Caki2 (cell line): ENCODE data around the gene EPHA2. TPM values are rescaled to one million over a fixed set of nuclear protein-coding genes. Genes with fewer than 3 reads are reported as not detected.
"Not testable (repeated sequence)": the region's sequence is repeated elsewhere in the genome, so short reads cannot be mapped to it uniquely, and the experiment has no call there.

ENCODE experiments used
- DNase-seq: peaks from one replicate; pipeline ENCODE4 v3.0.0-alpha.2; 2015; ENCODE audit warnings: low read depth
- in situ Hi-C: cut with HindIII; loops from 2 replicates; pipeline ENCODE4 v1.10.0; 2016; ENCODE audit warnings: low sequenced_read_pairs, low pct_unique_long_range_greater_than_20kb, mixed read lengths
- total RNA-seq: library from RNA; depleted of rRNA; stranded (reverse); fragments of >200 nt; shearing (Covaris generic); gene quantifications from 2 replicates; pipeline ENCODE4 v1.2.3, GENCODE V29; 2014; ENCODE audit warnings: low replicate concordance

The EPHA2 gene
- total RNA-seq, 1 experiment from 2014 or later, result 64.0 TPM

- DNase-seq, result no peak
- in situ Hi-C loops, result no loop called here
Measured at GRCh38 chr1:16116002-16116401, 39.9 kb downstream of the EPHA2 start.

DNA sequence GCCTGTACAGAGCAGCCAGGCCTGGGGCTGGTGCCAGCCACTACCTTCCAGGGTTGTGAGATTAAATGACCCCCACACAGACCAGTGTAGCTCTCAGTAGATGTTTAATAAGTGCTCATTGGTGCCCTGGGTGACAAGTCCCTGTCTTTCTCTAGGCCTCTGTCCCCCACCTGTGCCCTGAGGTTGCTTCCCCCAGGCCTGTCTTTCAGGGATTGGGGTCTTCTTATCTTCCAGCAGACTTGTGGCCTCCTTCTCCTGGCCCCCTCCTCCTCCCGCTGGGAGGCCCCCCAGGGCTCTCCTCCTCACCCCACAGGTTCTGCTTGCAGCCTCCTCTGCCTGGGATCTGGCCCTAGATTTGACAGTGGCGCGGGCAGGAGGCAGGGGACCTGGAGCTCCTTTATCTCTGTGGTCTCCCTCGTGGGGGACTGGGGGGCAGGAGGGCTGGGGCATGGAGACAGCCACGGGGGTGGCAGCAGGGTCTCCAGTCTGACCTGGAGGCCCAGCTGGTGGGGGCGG is 40.3 kb downstream of the EPHA2 start:
- DNase-seq, result no peak
- in situ Hi-C loops, result no loop called here

- no peak for DNase-seq
- in situ Hi-C loops, result no loop called here
Measured at GRCh38 chr1:16114527-16115467, 41.1 kb downstream of the EPHA2 start.

DNA sequence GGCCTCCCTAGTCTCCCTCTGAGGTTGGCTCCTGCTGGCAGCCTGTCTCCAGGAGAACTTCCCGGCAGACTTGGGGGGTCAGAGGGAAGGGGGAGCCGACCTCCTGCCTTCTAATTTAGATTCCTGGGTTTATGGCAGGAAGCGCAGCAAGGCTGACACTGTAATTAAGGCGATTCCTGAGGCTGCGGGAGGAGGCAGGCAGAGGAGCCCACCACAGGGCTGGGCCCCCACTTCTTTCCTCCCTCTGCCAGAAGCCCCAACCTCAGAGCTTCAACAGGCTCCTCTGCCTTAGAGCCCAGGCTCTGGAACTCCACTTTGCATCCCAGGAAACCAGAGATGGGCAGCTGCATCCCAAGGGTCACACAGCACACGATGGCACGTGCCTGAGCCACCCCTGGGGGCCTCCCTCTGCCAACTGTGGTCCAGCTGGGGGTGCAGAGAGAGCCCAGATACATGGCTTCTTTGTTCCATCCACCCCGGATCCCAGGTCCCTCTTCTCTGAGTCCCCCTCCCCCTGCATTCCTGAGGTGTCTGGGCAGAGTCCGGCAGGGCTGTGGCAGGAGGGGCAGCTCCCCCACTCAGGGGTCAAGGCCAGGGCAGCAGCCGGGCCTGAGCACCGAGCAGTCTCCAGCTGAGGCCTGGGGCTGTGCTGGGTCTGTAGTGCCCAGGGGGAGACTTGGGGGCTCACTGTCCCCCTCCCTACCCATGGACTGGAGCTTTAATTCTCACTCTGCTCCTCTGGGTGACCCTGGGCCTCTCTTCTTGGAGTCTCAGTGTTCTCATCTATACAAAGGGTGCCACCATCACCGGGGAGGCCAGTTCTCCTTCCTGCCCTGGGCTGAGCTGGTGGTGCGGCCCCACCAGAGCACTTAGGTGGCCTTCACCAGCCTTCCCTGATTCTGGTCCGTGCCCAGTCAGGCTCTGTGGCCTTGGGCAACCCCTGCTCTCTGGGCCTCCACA is 43.0 kb downstream of the EPHA2 start:
- DNase-seq, result no peak

GRCh38 chr1:16111771-16112595 is 43.9 kb downstream of the EPHA2 start:
- in situ Hi-C loops, result no loop called here

More for the DNA sequence above, 43.0 kb downstream of the EPHA2 start:
- in situ Hi-C loops, result no loop called here

DNA sequence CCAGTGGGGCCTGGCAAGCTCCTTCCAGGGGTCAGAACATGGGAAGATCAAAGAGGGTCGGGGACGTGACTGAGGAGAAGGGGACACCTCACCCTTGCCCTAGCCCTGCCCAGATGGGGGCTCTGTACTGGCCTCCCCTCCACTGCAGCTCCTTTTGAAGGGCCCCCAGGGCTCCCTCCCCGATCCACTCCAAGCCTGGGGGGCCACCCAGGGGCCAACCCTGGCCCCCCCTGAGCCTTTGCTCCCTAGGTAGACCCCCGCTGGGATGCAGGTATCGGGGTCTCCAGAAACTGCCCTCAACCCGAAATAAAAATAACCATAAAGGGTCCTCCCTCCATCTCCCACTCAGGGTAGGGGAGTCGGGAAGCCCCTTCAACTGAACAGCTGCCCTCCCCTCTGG is 45.0 kb downstream of the EPHA2 start:
- DNase-seq, result no peak
- in situ Hi-C loops, result no loop called here

More at GRCh38 chr1:16111771-16112595, 43.9 kb downstream of the EPHA2 start:
- peak; percentile 17 for DNase-seq

DNA sequence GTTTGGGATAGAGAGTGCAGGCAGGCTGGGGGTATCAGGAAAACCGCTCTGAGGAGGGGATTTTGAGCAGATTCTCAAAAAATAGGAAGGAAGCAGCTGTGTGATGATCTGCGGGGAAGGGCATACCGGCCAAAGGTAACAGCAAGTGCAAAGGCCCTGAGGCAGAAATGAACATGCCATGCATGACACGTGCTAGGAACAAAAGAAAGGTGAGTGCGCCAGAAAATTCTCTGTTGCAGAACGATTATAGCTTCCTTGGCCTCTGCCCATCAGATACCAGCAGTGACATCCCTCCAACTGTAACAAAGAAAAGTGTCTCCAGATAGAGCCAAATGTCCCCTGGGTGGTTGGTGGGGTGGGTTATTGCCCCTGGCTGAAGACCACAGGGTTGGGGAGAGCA is 45.4 kb downstream of the EPHA2 start:
- no peak for DNase-seq
- in situ Hi-C loops, result no loop called here

DNA sequence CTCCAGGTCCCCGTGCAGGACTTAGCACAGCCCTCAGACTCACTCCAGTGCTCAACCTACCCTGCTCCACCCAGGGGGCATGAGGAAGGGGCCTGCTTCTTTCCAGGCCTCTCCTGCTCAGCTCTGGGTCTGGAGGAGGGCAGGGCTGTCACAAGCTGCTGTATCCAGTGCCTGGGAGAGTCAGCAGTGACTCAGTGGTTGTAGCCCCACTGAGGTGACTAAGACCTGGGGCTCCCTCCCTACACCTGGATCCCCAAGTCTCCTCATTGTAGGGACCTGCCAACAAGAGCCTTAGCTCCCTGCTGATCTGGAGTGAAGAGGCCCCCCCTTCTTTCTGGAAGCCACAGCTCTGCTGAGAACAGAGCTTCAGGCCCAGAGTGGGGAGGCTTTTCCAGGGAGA is 46.3 kb downstream of the EPHA2 start:
- DNase-seq, result no peak
- in situ Hi-C loops, result no loop called here

GRCh38 chr1:16107039-16107438 is 48.8 kb downstream of the EPHA2 start:
- in situ Hi-C loops, DNase-seq: not testable (repeated sequence)

DNA sequence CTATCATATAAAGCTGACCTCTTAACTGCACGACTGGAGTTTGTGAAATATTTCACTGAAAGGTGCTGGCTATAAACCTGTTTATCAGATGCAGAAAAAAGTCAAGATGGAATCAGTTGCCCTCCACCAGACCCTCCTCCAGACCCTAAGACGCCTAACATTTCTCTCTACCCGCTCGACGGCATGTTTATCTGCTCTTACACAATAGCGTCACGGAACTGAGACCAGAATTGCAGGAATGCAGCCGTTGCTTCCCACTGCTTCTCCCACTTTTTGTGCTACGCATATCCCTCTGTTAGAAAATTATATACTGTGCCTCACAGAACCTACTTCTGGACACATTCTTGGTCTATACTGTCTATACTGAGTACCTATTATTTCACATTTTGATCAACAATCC is 54.2 kb downstream of the EPHA2 start:
- in situ Hi-C loops, result no loop called here
- no peak for DNase-seq

- DNase-seq, result no peak
- in situ Hi-C loops, result no loop called here
Measured at GRCh38 chr1:16099412-16099811, 56.5 kb downstream of the EPHA2 start.

DNA sequence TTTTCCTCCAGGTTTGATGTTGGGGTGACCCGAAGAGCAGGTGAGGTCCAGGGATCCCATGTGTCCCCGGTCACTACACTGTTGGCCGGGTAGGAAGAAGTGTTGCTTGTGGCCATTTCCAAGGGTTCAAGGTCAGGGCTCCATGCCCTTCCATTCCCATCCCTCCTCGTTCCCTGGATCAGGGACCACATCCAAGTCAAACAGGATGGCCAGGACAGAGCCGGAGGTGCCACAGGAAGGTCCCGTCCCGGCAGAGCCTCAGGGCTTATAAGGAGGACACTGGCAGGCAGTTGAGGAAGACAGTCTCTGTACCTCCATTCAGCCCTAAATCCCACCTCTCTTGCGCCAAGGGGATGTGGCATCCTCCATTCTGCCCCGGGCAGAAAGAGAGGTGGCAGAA is 60.4 kb downstream of the EPHA2 start:
- DNase-seq, result no peak
- in situ Hi-C loops, result no loop called here

DNA sequence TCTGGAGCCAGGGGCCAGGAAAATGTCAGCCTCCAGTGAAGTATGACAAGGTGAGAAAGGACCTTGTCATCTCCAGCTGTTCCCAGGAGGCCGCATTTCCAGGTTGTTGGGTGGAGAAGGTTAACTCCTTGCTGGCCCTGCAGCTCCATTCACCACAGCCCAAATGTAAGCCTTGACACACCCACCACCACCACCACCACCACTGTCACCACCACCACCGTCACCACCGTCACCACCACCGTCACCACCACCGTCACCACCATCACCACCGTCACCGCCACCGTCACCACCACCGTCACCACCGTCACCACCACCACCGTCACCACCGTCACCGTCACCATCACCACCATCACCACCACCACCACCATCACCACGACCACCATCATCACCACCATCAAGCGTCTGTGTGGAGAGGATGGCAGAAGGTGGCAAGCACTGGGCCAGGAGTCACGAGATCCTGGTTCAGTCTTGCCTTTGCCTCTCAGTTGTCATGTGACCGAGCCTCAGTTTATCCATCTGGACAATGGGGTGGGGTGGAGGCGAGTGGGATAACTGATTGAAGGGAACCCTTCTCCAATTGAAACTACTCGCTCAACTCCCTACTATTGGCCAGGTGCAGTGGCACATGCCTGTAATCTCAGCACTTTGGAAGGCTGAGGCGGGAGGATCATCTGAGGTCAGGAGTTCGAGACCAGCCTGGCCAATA is 61.3 kb downstream of the EPHA2 start:
- in situ Hi-C loops, result no loop called here
- no peak for DNase-seq

GRCh38 chr1:16093611-16094010 is 62.3 kb downstream of the EPHA2 start:
- DNase-seq, result no peak
- in situ Hi-C loops, result no loop called here

DNA sequence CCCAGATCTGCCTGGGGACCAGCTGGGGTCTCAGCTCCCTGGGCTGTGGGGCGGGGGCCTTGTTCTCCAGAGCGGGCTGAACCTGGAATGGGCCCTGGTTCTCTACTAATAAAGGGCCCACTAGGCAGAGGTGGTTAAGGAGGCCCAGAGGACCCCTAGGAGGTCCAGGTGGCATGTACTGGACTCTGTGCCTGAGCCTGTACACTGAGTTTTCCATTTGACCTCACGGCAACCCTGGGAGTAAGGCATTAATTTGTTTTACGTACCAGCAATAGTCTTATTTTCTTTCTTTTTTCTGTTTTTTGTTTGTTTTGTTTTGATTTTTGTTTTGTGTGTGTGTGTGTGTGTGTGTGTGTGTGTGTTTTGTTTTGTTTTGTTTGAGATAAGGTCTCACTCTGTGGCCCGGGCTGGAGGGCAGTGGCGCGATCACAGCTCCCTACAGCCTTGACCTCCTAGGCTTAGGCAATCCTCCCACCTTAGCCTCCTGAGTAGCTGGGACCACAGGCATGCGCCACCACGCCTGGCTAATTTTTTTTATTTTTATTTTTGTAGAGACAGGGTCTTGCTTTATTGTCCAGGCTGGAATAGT is 62.9 kb downstream of the EPHA2 start:
- in situ Hi-C loops, result no loop called here
- DNase-seq, result no peak

- DNase-seq, result no peak
- in situ Hi-C loops, result no loop called here
Measured at GRCh38 chr1:16092097-16092922, 63.6 kb downstream of the EPHA2 start.
